PC-9 (cell line): Measurements from ENCODE around the gene ZNF98. TPM values are rescaled to one million over a fixed set of nuclear protein-coding genes. Genes with fewer than 3 reads are reported as not detected.

Experiments used
- BruUV-seq: library from RNA; stranded (reverse); fragments of 400-500 nt; replicated peaks from 2 replicates; lab custom pipeline; 2021; lab: Mats Ljungman, UMichigan
- CTCF ChIA-PET: fragments of 300-600 bp; sonication (Branson Sonifier 250); formaldehyde crosslinking; loops from one replicate; lab custom pipeline; 2022; ENCODE audit warnings: antibody characterized with exemption; lab: Charles Lee
- POLR2A ChIA-PET: fragments of 300-600 bp; sonication (Branson Sonifier 250); formaldehyde crosslinking; loops from one replicate; lab custom pipeline; 2022; ENCODE audit warnings: antibody characterized with exemption; ENCODE audit not compliant: unreplicated experiment; lab: Charles Lee
- DNase-seq, 2 experiments: peaks; one replicate each; pipeline versions ENCODE4 v3.0.0 to v3.0.0-alpha.2; 2015 to 2022; ENCODE audit warnings: mixed read lengths in 1 of 2
- H2AFZ ChIP-seq: fragments of 200-600 bp; sonication (generic); 2 replicates; pipeline ENCODE4 v1.8.1; 2017; ENCODE audit warnings: antibody characterized with exemption
- H3F3A ChIP-seq: fragments of 200-600 bp; sonication (generic); 2 replicates; pipeline ENCODE4 v1.8.1; 2017; ENCODE audit warnings: antibody characterized with exemption, mild to moderate bottlenecking, low read depth; ENCODE audit not compliant: insufficient read depth
- H3K27ac ChIP-seq: fragments of 200-600 bp; sonication (generic); 2 replicates; pipeline ENCODE4 v1.6.1; 2016; ENCODE audit warnings: mixed run types
- H3K27me3 ChIP-seq: fragments of 200-600 bp; sonication (generic); 2 replicates; pipeline ENCODE4 v1.6.1; 2016; ENCODE audit warnings: low read depth, mixed run types; ENCODE audit not compliant: insufficient read depth
- H3K36me3 ChIP-seq: fragments of 200-600 bp; sonication (generic); 2 replicates; pipeline ENCODE4 v1.6.1; 2016; ENCODE audit warnings: low read depth, mixed run types
- H3K4me1 ChIP-seq: fragments of 200-600 bp; sonication (generic); replicated peaks from 2 replicates; pipeline ENCODE4 v1.6.1; 2016; ENCODE audit warnings: mixed run types; ENCODE audit not compliant: insufficient read depth
- H3K4me2 ChIP-seq: fragments of 200-600 bp; sonication (generic); 2 replicates; pipeline ENCODE4 v1.6.1; 2017; ENCODE audit warnings: mixed run types
- H3K4me3 ChIP-seq: fragments of 200-600 bp; sonication (generic); 2 replicates; pipeline ENCODE4 v1.6.1; 2016; ENCODE audit warnings: mixed run types
- H3K79me2 ChIP-seq: fragments of 200-600 bp; sonication (generic); 2 replicates; pipeline ENCODE4 v1.6.1; 2017; ENCODE audit warnings: low read depth, mixed run types
- H3K9me2 ChIP-seq: fragments of 200-600 bp; sonication (generic); 2 replicates; pipeline ENCODE4 v1.8.1; 2017; ENCODE audit warnings: mild to moderate bottlenecking; ENCODE audit not compliant: insufficient read depth
- H3K9me3 ChIP-seq: fragments of 200-600 bp; sonication (generic); 2 replicates; pipeline ENCODE4 v1.8.1; 2016; ENCODE audit warnings: low read depth; ENCODE audit not compliant: insufficient read depth
- H4K20me1 ChIP-seq: fragments of 200-600 bp; sonication (generic); 2 replicates; pipeline ENCODE4 v1.8.1; 2017; ENCODE audit not compliant: insufficient read depth
- CTCF ChIP-seq: fragments of 200-600 bp; sonication (generic); conservative IDR thresholded peaks from 2 replicates; pipeline ENCODE4 v1.6.1; 2017; ENCODE audit warnings: mixed run types, antibody characterized with exemption, mild to moderate bottlenecking, moderate library complexity
- EZH2 ChIP-seq: fragments of 200-600 bp; sonication (generic); IDR thresholded peaks from 2 replicates; pipeline ENCODE4 v1.8.0; 2017; ENCODE audit warnings: antibody characterized with exemption, low read depth
- intact Hi-C: fragments of 100-400 bp; cut with micrococcal nuclease; formaldehyde crosslinking; loops from one replicate; pipeline ENCODE4 v1.10.0; 2022; ENCODE audit not compliant: unreplicated experiment
- total RNA-seq: library from RNA; stranded (reverse); gene quantifications from 2 replicates; pipeline ENCODE4 v1.2.3, GENCODE V29; 2021

Gene ZNF98
- total RNA-seq, 1 experiment from 2014 or later: 0.92 TPM

GRCh38 chr19:22421797-22422196 lies 349 bp downstream of the ZNF98 start:
- TF ChIP-seq EZH2 (no peak), CTCF (no peak)
- Histone ChIP-seq H3K4me2 (no peak overlapping the region), H3K36me3 (no peaks in the 10 kb centered on the region), H3K9me3 (no peaks in the 10 kb centered on the region), H3K4me1 (no peaks in the 10 kb centered on the region), H3K27me3 (no peaks in the 10 kb centered on the region), H4K20me1 (no peaks in the 10 kb centered on the region), H3K4me3 (no peak overlapping the region), H3K9me2 (no peaks in the 10 kb centered on the region), H3K27ac (no peak overlapping the region), H3K79me2 (no peaks in the 10 kb centered on the region), H3F3A (no peaks in the 10 kb centered on the region), H2AFZ (no peak overlapping the region)
- intact Hi-C loops: no loop called here
- CTCF ChIA-PET: no interaction called here
- no peak for DNase-seq
- TSS peak; percentile 16 for BruUV-seq
- POLR2A ChIA-PET: interaction anchor here (0.7 kb wide), 1 partner anchor 829 kb away, joined by 4 read pairs; no protein-coding TSS in a partner anchor

- Histone ChIP-seq H4K20me1 (no peaks in the 10 kb centered on the region), H3K4me2 (no peak overlapping the region), H3K9me2 (no peaks in the 10 kb centered on the region), H3K4me3 (no peak overlapping the region), H3K4me1 (no peaks in the 10 kb centered on the region), H3K36me3 (no peaks in the 10 kb centered on the region), H3K27me3 (no peaks in the 10 kb centered on the region), H3K9me3 (no peaks in the 10 kb centered on the region), H3F3A (no peaks in the 10 kb centered on the region), H3K27ac (no peak overlapping the region), H3K79me2 (no peaks in the 10 kb centered on the region), H2AFZ (no peak overlapping the region)
- no peak for DNase-seq
- ChIA-PET POLR2A (no interaction called here), CTCF (no interaction called here)
- no TSS peak for BruUV-seq
- TF ChIP-seq CTCF: no peak
- no peak for TF ChIP-seq EZH2
- intact Hi-C loops: no loop called here
Measured at GRCh38 chr19:22354665-22355064, 67.5 kb downstream of the ZNF98 start.

Other genes with a start within 250 kb of the ZNF98 start
- gene ZNF676, start 225.4 kb downstream of the ZNF98 start, total RNA-seq: 0.24 TPM in 1 of 2 replicates, not detected in the other
- gene ZNF729, start 135.9 kb downstream of the ZNF98 start, total RNA-seq: not detected in 2 replicates
- not detected in 2 replicates for gene ZNF492, start 212.0 kb upstream of the ZNF98 start, total RNA-seq